GM21367 (cell line): ENCODE results near the gene SHC3.

ENCODE experiments used
- ATAC-seq: cut with Tn5 transposase; IDR thresholded peaks from one replicate; pipeline ENCODE4 v1.9.1; 2021; ENCODE audit not compliant: unreplicated experiment

Gene SHC3

DNA sequence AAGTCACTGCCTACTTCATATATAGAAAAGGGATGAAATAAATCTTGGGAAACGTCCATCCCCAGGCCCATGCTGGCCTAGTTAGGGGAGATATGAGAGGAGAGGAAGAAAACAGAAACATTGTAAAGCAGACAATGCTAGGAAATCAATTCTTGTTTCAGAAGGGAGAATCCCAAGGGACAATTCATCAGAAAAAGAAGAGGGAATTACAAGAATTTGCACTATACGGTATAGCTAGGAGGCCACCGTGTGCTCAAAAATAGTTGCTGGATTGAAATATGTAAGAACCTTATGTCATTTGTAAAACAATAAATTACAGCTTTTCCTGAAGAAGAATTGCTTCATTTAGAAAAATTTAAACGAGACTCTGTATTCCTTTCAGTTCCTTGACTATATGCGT lies 8.3 kb upstream of the SHC3 start:
- no peak for ATAC-seq

DNA sequence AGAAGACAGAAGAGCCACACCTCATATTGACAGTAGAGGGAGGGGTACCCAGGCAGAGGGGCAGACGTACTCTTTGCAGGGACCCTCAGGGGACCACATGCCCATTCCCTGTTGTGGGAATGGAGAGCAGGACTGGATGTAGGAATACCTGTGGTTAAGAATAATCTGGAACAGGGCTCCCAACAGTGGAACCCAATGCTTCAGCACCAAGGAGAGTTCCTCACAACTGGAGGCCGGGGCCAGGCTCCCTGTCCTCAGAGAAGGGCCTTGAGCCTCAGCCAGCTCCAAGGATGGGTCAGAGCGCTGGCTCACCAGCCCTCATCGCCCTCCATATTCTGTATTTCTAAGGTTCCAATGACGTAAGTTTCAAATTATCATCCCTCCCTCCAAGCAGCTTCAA lies 7.4 kb upstream of the SHC3 start:
- ATAC-seq: no peak

DNA sequence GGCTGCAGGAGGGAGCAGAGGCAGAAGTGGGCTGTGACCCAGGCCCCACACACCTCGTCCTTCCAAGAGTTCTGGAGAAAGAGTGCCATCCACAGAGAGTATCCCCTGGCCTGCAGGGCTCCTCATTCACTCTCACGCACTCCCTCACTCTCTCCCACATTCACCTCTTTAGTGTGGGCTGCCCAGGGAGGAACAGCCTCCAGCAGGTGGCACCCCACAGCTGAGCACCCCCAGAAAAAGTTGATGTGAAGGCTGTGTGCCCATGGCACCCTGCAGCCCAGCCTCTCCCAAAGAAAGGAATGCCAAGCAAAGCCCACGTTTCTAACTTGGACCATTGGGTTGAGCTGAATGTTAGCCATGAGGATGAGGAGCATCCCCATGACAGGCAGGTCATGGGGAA lies 4.5 kb upstream of the SHC3 start:
- no peak for ATAC-seq

DNA sequence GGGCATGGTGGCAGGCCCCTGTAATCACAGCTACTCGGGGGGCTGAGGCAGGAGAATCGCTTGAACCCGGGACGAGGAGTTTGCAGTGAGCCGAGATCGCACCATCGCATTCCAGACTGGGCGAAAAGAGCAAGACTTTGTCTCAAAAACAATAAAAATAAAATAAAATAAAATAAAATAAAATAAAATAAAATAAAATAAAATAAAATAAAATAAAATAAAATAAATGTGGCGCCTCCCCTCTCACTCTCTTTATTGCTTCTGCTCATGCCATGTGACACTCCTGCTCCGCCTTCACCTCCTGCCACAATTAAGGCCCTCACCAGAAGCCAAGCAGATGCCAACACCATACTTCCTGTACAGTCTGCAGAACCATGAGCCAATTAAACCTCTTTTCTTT lies 3.8 kb upstream of the SHC3 start:
- ATAC-seq: no peak

DNA sequence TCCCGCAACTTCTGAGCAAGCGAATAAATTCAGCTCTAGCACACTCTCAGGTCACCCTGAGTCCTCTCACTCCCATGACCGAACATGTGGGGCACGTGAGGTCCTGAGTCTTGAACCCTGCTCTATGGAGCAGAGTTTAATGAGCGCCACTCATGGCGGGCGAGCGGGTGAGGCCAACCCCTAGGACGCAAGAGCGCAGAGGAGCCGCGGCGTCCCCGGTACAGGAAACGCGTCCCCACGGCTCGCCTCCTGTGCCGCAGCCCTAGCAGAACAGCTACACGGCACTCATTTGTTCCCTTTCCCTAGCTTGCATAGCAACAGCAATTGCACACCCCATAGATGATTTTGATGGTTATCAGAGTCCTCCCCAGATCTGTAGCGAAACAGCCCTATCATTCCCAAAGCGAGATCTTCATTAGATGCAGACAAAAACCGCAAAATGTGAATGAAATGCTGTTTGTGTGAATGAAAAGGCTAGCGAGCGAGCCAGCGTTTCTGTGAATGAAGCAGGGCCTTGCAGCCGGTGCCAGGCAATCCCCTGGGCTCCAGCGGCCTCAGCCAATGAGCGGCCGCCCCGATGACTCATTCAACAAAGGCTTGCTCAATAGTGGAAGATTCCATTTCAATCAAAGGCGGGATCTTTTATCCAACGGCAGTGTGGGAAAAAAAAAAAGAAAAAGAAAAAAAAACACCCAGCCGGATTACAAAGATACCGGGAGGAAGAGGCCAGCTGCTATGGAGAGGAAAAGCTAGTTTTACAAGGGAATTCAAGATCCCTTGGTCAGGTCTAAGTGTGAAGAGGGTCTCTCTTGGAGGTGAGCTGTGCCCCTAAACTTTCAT lies 1.5 kb upstream of the SHC3 start:
- no peak for ATAC-seq

DNA sequence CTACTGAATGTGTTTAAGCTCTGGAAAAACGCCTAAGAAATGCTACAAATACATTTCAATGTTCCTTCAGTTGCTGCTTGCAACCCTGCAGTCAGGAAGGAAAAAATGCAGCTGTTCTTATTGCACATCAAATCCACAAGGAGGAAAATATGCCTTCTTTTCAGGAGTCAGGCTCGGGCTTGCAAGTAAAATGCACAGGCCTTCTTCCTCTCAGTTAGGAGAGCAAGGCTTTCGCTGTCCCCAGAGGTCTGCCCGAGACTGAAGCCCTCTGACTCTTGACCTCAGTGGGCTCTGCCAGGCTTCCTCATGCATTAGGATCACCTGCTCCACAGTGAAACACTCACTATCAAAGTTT lies 899 bp upstream of the SHC3 start:
- no peak for ATAC-seq

DNA sequence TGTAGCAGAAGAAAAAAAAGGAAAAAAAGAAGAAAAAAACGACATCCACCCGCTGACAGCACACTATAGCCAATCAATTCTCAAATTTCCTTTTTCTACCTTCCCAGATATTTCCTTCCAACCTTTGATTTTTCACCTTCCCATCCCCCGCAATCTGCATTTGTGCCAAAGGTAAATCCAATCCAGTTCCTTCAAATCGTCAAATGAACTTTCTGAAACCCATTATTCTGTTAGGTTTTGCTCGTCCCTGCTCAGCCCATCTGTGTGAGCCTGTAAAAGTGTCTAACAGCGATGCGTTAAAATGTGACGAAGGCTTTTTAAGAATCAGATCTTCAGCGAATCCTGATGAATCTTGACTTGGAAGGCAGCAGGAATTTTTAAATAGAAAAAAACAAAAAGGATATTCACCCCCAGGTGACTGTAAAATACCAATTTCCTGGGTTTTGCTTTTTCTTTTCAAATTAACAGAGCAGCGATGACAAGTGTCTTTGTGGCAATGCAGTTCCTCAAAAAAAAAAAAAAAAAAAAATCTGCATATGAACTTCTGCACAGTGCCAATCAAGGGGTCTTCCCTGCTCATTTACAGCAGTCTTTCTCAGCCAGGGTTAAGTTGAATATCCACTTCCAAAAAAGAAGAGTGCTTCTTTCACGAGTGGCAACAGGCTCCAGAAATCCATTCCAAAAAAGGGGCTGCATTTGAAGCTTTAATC lies 367 bp upstream of the SHC3 start:
- ATAC-seq: no peak

DNA sequence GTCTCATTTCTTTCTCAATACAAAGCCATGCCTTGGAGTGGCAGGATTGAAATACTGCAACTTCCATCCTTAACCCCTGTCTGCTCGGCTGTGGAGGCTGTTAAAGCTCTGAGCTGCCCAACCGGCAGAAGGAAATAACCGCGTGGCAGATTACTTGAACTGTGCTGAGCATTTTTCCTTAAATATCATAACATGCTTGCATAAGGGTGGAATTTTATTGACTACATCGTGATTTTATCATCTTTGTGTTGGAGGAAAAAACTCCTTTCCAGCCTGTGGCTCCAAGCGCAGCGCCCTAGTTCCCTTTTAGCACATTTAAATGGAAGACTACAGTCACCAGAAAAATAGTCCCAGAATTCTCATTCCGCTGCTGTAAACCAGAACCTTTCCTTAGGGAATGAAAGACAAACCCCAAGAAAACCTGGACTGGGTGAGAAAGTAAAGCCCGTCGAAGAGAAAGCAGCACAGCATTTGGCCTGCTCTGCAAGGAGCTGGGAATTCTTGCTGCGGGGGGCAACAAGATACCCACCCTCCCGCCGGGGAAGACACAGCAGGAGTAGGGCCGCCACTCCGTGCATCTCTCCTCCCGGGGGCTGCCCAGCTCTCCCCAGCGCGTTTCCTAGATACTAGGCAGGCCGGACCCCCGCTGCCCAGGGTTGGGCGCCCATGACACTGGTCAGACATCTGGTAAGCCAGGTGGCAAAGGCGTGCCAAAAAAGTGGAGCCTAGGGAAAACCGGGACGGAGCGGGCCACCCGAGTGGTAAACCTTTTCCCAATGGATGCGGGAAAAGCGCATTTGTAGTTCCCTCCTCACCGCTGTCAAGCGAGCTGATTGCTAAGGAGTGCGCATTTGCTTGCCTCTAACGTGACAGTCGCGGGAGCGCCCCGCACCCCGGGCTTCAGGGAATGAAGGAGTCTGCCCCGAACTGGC lies 1.3 kb downstream of the SHC3 start:
- ATAC-seq: no peak

DNA sequence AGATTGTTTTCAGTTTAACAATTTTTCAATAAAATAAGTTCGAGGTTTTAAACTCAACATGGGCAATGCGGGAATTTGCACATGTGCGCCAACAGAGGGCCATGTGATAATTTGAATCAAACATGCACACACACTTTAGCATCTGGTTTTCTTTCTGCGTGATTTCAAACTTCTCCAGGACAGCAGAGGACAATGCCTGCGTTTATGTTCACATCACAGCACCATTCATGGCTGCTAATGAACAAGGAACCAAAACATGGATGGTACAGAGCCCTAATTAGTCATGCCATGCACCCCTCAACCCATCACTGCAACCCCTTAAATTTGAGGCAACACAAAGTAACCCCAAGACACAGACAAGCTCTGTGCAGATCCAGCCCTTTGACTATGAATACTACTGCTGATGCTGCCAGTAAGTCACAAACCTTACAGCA lies 2.8 kb downstream of the SHC3 start:
- no peak for ATAC-seq

DNA sequence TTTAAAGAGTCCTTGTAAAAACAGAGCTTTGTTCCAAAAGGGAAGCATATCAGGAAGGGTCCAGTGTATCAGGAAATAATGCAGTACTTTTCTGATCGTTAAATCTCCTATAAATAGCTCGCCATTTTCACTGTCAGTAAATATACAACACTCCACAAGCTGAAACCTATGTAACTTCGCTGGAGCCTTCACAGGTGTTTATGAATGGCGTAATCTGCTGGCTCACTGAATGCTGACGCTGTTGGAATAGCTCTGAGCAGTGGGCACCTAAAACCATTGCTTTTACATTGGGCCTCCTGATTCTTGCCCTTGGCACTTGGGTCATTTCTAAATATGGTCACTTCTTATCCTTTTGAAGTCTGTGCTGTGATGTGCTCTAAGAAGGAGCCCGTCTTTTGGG lies 4.3 kb downstream of the SHC3 start:
- ATAC-seq: no peak

DNA sequence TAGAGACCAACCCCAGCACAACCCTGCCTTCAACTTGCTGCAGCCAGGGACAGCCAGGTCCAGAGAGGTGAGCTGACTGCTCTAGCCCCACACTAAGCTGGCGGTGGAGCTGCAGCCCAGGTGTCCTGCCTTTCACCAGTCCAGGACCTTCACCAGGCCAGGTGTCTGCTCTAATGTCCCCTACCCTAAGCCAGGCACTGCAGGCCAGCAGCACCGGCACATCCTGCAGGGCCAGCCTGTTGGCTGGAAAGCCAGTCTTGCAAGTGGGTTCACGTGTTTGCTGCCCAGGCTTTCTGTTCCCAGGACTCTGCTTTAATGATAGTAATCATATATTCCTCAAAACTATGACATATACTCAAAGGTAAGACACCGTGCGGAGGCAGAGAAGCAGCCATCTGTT lies 5.5 kb downstream of the SHC3 start:
- no peak for ATAC-seq

DNA sequence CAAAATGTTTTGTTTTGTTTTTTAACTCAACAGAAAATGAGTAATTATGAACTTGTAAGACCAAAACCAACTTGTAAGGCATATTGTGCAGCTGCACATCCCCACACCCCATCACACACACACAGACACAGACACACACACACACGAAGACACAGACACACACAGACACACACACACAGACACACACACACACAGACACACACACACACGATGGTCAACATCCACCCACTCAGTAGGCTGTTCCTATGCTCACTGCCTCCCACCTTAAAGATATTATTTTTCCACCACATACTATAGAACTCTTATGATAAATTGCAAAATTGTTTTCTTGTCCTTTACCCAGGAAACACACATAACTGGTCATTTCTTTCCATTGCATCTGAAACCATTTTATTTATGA lies 6.2 kb downstream of the SHC3 start:
- ATAC-seq: no peak

DNA sequence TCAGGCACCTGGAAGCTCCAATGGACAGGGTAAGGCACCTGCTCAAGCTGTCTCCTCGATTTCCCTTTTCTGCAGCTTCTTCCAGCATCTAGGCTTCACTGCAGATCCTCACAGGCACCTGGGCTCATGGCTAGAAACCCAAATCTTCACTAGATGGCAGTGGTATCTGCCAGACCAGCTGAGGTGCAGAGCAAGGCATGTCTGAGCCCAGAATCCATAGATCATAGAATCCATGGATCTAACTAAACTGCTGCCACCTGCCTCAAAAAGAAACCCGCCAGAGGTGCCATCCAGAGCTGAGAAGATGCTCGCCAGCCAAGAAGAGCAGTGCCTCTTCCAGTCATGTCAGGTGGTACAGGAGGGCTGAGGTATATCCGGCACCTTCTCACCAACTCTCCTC lies 6.9 kb downstream of the SHC3 start:
- no peak for ATAC-seq

DNA sequence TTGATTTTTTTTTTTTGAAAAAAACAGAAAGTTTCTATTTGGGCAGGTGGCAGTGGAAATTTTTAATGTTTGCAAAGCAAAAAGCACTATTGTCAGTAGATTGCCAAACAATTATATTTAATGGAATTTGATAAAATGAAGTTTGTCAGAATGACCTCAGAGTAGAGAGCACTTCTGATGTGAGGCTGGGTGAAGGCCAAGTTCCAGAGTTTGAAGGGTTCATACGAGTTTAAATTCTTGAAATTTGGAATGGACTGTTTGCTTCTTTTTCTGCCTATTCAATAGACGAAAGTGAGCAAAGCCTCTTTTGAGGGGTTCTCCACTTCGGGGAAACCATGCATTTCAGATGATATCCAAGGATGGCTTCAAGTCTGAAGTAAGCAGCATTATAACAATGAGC lies 7.4 kb downstream of the SHC3 start:
- no peak for ATAC-seq

DNA sequence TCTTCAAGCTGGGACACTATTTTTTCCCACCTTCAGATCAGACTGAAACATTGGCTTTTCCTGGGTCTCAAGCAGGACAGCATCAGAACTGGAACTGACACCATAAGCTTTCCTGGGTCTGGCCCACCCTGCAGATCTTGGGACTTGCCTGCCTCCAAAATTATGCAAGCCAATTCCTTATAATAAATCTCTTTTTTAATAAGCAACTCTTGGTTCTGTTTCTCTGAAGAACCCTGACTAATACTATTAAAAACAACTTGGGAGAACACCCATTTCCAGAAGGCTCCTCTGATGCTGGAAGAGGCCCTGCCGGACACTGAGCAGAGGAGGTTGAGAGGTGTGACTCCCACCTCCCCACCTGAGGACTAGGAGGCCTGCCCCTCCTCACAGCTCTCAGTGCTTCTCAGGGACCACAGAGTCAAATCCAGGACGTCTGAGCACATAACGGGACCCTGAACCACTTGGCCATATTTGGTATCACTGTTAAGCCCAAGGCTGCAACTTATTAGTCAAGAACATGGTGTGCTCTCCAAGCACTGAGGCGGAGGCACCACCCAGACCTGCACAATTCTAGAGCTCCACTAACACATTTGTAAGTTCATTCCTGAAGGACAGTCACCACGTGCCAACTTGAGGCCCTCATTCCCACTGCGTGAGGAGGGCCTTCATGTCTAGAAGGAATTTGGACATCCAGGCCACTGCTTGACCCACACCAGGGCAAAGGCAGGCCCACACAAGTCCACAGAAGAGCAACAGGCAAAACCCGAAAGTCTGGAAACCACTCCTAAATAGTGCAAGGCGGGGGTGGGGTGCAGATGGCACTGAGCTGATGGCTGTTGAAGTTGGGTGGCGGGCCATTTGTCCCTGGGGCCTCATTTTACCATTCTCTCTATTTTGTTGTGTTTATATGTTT lies 9.5 kb downstream of the SHC3 start:
- no peak for ATAC-seq

DNA sequence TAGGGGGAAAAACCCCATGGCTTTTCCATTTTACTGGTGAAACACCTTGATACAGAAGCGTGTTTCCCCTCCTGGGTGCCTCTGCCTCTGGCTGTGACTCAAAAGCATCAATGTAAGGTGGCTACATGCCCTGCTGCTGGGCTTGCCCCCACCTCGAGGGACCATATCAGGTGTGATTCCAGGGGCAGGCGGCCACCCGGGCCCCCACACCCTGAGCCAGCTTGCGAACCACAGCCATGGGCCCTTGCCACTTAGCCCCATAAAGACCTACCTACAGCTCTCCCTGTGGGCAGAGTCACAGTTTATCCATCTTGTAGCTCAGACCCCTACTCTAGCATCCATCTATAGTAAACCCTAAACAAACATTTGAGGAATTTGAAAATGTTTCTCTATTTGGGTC lies 10.8 kb downstream of the SHC3 start:
- no peak for ATAC-seq

DNA sequence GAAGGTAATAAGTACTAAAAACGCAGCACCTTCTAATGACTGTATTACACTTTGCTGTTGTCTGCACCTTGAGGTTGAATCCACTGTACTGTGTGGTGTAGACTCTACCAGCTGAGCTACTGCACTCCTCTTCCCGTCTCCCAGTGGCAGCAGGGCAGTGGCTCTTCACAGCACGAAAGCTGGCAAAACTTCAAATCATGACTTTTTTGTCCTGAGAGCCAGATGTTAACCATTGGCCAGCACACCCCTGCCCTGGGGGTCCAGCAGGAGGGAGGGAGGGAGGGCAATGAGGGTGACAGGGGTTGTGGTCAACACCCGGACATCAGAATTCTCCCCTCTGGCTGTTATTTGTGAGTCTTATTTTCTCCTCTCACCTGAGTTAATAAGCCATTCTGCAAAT lies 11.8 kb downstream of the SHC3 start:
- ATAC-seq: no peak

DNA sequence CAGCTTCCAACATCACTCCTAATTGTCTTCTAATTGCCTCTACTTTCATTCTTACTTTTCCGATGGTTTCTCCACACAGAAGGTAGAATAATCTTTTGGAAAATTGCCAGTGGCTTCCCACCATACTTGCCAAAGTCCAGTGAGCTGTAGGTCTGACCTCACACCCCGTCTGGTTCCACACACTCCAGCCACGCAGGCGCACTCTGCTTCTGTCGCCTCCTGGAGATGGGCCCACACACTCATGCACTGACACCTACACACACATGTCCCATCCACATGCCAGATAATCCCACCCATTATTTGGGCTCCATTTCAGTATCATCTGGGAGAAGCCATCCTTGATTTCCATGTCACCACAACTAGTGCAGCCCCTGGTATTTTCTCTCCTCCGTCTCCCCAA lies 12.7 kb downstream of the SHC3 start:
- no peak for ATAC-seq

DNA sequence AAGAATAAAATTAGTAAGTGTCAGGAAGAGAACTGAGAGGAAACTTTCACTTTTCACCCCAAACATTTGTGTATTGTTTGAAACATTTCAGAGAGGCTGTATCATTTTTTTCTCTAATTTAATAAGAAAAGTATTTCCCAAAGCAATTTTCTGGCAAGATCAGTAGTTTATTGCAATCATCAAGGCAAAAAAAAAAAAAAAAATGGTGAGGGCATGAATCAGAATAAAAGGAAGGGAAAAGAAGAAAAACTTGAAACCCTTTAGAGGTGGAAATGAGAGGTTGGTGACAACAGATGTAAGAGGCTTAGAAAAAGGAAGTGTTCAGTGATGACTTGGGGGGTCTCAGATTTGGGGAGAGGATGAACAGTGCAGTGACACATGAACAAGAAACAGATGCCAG lies 13.3 kb downstream of the SHC3 start:
- ATAC-seq: no peak

DNA sequence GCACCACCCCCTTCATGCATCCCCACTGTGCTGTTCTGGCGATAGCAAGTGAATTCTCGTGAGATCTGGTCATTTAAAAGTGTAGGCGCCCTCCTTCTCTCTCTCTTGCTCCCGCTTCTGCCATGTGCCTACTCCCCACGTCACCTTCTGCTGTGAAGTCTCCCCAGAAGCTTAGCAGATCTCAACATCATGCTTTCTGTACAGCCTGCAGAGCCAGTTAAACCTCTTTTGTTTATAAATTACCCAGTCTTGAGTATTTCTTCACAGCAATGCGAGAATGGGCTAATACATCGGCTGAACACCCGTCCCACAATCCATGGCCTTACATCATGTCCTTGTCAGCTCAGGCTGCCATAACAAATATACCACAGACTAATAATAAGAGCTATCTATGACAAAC lies 17.4 kb downstream of the SHC3 start:
- no peak for ATAC-seq

DNA sequence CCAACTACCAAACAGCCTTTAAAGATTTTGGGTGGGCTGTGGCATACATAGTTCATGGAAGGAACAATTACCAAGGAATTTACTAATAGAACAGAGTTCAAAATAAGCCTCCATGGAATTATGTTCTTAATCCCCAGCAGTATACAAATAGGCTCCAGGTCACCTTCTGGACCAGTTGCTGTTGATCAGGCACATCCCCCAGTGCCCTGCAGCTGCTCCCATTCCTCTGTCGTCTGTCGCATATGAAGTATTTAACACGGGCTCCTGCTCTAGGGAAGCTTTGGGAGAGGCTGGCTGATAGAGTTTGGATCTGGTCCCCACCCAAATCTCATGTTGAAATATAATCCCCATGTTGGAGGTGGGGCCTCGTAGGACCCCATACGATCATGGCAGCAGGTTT lies 17.8 kb downstream of the SHC3 start:
- ATAC-seq: no peak
